ENCODE measurements around the gene ARHGAP24. TPM values are rescaled to one million over a fixed set of nuclear protein-coding genes. Genes with fewer than 3 reads are reported as not detected.

ARHGAP24 gene
- 3.1 TPM for total RNA-seq

DNA sequence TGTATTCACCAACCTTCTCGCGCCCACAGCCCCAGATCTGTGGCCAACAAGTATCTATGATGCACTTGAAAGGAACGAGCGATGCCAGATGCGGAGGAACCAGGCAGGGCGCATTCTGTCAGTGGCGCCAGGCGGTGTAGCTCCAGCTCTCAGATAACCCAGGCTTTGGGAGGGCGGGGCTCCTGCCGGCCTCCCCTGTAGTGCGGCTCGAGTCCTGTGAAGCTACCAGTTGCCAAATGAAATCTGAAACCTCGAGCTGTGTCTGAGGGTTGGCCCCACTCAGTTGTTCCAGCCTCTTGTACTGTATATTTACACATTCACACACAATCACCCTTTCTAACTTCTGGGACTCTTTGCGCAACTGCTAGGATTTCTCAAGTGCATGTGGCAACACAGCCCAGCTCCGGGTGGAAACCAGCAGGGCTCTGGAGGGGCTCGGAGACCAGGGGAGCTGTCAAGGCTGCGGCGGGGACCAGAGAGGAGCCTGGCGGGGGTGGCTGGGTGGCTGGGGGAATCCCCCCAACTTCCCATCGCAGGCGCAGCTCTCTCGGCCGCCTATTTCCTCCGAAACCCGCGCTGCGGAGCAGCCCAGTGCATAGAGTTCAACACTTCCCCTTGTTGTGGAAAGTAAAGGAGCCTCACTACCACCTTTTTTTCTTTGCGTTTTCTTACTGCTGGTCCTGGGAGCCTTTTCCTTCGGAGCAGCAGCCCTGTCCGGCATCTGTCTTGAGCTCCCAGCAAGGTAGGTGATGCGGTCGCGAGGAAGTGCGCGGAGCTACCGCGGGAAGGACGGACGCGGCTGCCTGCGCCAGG lies at the start of gene ARHGAP24:
Gene ARHGAP24, plus strand, starts transcription at position 333 of the 813 bp plus-strand sequence.

Small RNA genes within 50 kb of the gene (small RNA-seq; reads per million reads assigned to genes)
- not detected for gene MIR4451 (ENCODE audit: low replicate concordance)
